GM15510 (cell line): Measurements from ENCODE around the gene HPCAL4.

Experiments
- POLR2A ChIP-seq: IDR thresholded peaks from 3 replicates; pipeline ENCODE4 v1.6.1; 2011; ENCODE audit warnings: borderline replicate concordance; ENCODE audit not compliant: insufficient read length; ENCODE audit errors: extremely low read depth

Gene HPCAL4

GRCh38 chr1:39648496-39648895 lies 42.7 kb downstream of the HPCAL4 start:
- TF ChIP-seq POLR2A = no peak

DNA sequence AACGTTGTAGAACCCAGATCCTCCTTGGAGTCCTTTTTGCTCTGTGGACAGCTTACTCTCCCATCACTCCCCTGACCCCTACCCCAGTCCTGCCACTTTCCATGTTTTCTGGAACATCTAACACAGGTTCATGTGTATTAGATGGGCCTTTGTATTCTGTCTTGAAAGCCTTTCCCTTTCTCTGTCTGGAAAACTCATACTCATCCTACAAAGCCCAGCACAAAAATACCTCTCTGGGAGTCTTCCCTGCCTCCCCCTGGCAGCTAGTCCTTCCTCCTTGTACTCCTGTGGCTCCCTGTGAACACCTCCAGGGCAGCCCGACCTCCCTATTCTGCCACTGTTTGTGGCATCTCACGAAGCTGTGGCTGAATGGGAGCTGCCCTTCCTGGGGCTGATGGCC lies 44.0 kb downstream of the HPCAL4 start:
- TF ChIP-seq POLR2A = no peak

- TF ChIP-seq POLR2A = no peak
Measured at GRCh38 chr1:39646232-39647081, 44.8 kb downstream of the HPCAL4 start.

- TF ChIP-seq POLR2A = no peak
Measured at GRCh38 chr1:39645411-39646043, 45.7 kb downstream of the HPCAL4 start.

- no peak for TF ChIP-seq POLR2A
Measured at GRCh38 chr1:39643705-39644104, 47.5 kb downstream of the HPCAL4 start.

DNA sequence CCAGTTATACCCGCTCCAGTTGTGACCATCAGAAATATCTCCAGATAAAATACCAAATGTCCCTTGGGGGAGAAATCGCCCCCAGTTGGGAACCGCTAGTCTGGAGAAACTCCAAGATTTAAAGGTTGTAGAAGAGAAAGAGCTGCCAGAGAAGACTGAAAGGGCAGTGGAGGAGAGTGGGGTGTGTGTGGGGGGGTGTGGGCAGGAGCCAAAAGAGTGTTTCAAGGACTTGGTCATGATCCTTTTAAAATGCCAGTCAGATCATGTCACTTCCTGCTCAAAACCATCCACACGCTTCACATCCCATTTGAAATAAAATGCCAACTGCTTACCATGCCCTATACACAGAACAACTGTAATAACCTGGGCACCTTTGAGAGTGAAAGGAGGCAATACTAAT lies 48.4 kb downstream of the HPCAL4 start:
- TF ChIP-seq POLR2A = no peak

DNA sequence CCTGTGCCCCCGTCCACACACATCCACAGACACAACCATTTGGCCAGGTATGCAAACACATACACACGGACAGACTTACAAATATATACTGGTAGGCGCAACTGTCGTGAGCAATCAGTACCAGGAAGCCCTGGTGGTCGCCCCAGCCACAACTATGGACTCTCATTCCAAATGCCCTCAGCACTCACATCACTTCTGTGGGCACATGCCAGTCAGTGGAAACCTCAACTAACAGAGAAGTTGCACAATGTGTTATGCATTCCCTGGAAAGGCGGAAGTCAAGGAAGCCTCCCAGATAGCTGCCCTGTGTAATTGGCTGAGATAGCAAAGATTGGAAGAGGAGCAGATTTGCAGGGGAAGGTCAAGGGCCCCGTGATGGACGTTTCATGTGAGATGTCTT lies 50.4 kb downstream of the HPCAL4 start:
- TF ChIP-seq POLR2A = no peak

GRCh38 chr1:39639305-39640130 lies 51.7 kb downstream of the HPCAL4 start, which contains the start of gene HEYL:
Gene HEYL (minus strand): TSS chr1:39639643. CDS start chr1:39639625, 18 bp downstream.
- TF ChIP-seq POLR2A = no peak

DNA sequence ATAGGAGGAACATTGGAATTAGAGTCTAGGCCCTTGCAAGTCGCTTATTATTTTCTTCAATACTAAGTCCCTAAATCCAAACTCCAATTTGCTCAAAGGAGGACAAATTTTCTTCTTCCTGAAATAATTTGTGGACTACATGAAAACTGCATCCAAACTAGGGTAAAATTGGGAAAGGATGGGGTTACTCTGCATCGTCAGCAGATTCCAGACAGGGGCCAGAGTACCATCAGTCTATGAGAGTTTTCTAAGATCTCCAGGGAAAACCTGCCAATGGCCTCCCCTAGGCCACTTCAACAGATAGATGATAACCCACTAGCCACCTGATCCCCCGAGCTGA lies 52.3 kb downstream of the HPCAL4 start:
- no peak for TF ChIP-seq POLR2A

- no peak for TF ChIP-seq POLR2A
Measured at GRCh38 chr1:39637361-39637760, 53.9 kb downstream of the HPCAL4 start.

GRCh38 chr1:39635871-39636210 lies 55.4 kb downstream of the HPCAL4 start:
- no peak for TF ChIP-seq POLR2A

DNA sequence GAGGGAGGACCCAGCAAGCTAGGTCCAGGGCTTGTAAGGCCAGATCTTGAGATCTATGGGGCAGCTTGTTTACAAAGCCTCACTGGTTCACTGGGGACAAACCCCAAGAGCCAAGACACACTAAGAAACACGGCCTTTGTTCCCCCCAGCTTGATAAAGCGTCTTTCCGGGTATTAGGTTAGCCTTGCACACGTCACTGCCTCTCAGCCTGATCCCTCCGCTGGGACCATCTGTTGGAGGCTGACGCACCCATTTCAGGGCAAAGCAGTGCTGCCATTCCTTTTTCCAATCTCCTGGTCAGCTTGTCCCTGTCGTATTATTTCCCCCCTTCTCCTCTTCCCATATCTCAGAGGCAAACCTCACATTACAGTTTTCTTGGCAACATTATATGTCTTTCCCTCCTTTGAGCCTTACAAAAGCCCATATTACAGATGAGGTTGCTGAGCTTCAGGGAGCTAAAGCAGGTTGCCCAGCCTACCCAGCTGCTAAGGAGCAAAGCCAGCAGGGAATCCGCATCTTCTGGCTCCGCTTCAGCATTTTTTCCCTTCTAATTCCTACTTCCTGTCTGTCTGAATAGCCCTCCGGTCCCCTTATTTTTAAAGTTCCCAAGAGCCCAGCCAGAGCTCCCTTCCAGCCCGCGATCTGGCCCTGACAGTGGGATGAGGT lies 55.9 kb downstream of the HPCAL4 start:
- TF ChIP-seq POLR2A = no peak

DNA sequence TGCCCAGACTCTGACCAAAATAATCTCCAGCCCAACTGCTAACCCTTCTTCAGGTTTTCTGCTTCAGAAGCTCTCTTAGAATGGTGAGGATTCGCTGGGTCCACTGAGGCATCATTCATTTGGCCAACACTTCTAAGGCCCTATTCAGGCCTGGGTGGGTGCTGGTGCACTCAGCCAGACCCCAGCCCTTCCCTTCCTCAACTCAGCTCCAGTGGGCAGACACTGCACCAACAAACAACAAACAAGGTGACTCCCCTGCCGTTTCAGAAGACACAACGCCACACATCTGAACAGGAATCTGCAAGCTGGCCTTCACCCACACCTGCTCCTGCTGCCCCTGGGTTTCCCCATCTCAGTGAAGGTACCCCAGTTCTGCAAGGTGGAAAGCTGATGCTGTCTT lies 57.8 kb downstream of the HPCAL4 start:
- TF ChIP-seq POLR2A = no peak

GRCh38 chr1:39632682-39633417 lies 58.4 kb downstream of the HPCAL4 start:
- no peak for TF ChIP-seq POLR2A
